LoVo (cell line): ENCODE results near the gene PITHD1.
"Not testable (repeated sequence)": the region's sequence is repeated elsewhere in the genome, so short reads cannot be mapped to it uniquely, and the experiment has no call there.

Experiments used
- DNase-seq: peaks from one replicate; pipeline ENCODE4 v3.0.0-alpha.2; 2016; ENCODE audit warnings: low spot score

Gene PITHD1

GRCh38 chr1:23825762-23826522 lies 47.7 kb downstream of the PITHD1 start:
- DNase-seq = no peak

DNA sequence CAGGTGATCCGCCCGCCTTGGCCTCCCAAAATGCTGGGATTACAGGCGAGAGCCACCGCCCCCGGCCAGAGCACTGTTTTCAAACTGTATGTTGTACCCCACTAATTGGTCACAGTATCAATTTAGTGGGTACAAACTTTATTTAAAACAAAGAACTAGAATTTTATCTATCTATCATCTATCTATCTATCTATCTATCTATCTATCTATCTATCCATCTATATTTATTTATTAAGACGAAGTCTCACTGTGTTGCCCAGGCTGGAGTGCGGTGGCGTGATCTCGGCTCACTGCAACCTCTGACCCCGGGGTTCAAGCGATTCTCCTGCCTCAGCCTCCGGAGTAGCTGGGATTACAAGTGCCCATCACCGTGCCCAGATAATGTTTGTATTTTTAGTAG lies 48.4 kb downstream of the PITHD1 start:
- DNase-seq = not testable (repeated sequence)

DNA sequence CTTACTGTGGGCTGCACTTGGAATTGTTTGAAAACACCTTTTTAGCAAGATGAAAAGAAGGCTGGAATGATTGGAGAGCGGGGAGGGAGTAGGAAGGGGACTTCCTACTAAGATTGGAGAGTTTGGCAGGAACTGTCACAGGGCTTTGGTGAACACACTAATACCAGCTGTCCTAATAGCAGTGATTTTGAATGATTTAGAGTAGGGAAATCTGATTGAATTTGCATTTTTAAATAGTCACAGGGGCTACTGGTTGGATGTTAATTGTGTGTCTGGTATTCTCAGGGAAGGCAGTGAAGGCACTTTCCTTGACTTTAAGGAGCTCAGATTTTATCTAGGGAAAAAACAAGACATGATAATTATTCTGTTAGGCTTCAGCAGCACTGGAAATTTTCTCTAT lies 49.5 kb downstream of the PITHD1 start:
- DNase-seq = no peak

- not testable (repeated sequence) for DNase-seq
These were observed 55.9 kb downstream of the PITHD1 start for GRCh38 chr1:23834156-23834555.

GRCh38 chr1:23836037-23836436 lies 57.8 kb downstream of the PITHD1 start:
- DNase-seq = no peak
